Sigmoid colon (tissue), 4 donors: ENCODE measurements around the gene CALHM2.

Experiments
- EP300 ChIP-seq, 4 donors: sonication (generic); formaldehyde crosslinking; IDR thresholded peaks; one replicate each; pipeline ENCODE4 v1.6.1; 2017; ENCODE audit warnings: antibody characterized with exemption in 4 of 4
- POLR2A ChIP-seq, 2 donors: fragments of 450-650 bp; IDR thresholded peaks; one replicate each; pipeline ENCODE4 v1.6.1; 2016; ENCODE audit warnings: antibody characterized with exemption in 2 of 2, mild to moderate bottlenecking in 2 of 2, moderate library complexity in 2 of 2
- POLR2AphosphoS5 ChIP-seq, 4 donors: sonication (generic); formaldehyde crosslinking; IDR thresholded peaks; one replicate each; pipeline ENCODE4 v1.6.1; 2017; ENCODE audit warnings: antibody characterized with exemption in 4 of 4
- TF ChIP-seq, protein P1 (sequence below), 4 experiments: fragments of 450-650 bp in 3 of 4; fragments of 200-600 bp in 1 of 4; IDR thresholded peaks; one replicate each; pipeline ENCODE4 v1.5.1; 2016 to 2019; ENCODE audit warnings: antibody characterized with exemption in 4 of 4, mild to moderate bottlenecking in 3 of 4, moderate library complexity in 2 of 4

DNA sequence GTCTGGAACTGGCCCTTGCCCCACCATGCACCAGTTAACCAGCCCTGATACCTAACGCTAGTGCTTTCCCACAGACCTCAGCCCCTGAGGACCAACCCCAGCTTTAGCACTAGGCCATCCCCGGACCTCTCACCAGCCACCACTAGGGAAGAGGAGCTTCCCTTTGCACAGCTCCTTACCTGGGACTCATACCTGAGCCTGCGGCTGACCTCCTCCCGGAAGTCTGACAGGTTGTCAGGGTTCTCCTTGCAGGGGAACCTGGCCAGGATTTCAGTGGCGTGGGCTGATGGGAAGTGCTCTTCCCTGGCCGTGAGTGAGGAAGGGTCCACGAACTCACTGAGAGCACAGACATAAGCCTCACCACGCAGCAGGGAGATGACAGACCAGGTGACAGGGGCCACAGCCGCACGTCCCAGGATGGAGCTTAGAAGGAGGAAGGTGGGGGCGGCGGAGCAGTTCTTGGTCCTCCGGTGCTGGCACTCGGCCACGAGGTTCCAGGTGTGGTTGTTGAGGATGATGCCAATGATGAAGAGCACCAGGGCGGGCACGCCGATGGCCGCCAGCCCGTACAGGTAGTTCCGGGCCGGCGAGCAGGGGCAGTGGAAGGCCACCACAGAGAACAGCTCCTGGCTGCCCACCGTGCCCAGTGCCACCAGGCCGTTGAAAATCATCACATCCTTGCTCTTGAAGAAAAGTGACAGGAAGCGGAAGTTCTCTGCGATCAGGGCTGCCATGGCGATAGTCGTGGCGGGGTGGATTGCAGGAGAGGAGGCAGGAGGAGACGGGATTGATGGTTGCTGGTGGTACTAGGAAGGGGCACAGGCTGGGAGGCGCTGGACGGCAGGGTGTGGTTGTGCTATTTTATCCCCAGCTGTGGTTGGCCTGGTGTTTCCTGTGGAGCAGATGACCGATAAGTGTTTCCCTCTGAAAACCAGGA, 2.7 kb downstream of the CALHM2 start:
- TF ChIP-seq POLR2A (IDR thresholded peaks at IDR 0.05) = no peak
- TF ChIP-seq, protein P1, sequence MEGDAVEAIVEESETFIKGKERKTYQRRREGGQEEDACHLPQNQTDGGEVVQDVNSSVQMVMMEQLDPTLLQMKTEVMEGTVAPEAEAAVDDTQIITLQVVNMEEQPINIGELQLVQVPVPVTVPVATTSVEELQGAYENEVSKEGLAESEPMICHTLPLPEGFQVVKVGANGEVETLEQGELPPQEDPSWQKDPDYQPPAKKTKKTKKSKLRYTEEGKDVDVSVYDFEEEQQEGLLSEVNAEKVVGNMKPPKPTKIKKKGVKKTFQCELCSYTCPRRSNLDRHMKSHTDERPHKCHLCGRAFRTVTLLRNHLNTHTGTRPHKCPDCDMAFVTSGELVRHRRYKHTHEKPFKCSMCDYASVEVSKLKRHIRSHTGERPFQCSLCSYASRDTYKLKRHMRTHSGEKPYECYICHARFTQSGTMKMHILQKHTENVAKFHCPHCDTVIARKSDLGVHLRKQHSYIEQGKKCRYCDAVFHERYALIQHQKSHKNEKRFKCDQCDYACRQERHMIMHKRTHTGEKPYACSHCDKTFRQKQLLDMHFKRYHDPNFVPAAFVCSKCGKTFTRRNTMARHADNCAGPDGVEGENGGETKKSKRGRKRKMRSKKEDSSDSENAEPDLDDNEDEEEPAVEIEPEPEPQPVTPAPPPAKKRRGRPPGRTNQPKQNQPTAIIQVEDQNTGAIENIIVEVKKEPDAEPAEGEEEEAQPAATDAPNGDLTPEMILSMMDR (IDR thresholded peaks at IDR 0.05) = no peak
- TF ChIP-seq POLR2AphosphoS5 (IDR thresholded peaks at IDR 0.05) = no peak
- no peak for TF ChIP-seq EP300 (IDR thresholded peaks at IDR 0.05)
